Mesenchymal stem cell (in vitro differentiated cells and primary cell): ENCODE data around the gene CARD11.

Experiments
- DNase-seq: peaks from one replicate; pipeline ENCODE4 v3.0.0-alpha.2; 2013
- H2AFZ ChIP-seq: one replicate; pipeline ENCODE4 v1.6.1; 2013; ENCODE audit warnings: low read depth, mild to moderate bottlenecking, control low read depth, inconsistent platforms, low read length, moderate library complexity
- H2AK5ac ChIP-seq: 2 replicates; pipeline ENCODE4 v1.6.1; 2013; ENCODE audit warnings: low read length, moderate library complexity, mild to moderate bottlenecking, inconsistent platforms; ENCODE audit not compliant: severe bottlenecking
- H2BK120ac ChIP-seq: one replicate; pipeline ENCODE4 v1.6.1; 2013; ENCODE audit warnings: low read depth, mild to moderate bottlenecking, inconsistent platforms, low read length, moderate library complexity
- H2BK12ac ChIP-seq, 2 experiments: one replicate each; pipeline ENCODE4 v1.6.1; 2013; ENCODE audit warnings: inconsistent platforms in 2 of 2, low read length in 2 of 2, mild to moderate bottlenecking in 2 of 2, moderate library complexity in 2 of 2, control low read depth in 1 of 2
- H2BK15ac ChIP-seq: one replicate; pipeline ENCODE4 v1.6.1; 2013; ENCODE audit warnings: mild to moderate bottlenecking, low read depth, inconsistent platforms; ENCODE audit not compliant: poor library complexity, severe bottlenecking
- H2BK5ac ChIP-seq: 2 replicates; pipeline ENCODE4 v1.6.1; 2013; ENCODE audit warnings: low read depth, mild to moderate bottlenecking, low read length, control low read depth, inconsistent platforms; ENCODE audit not compliant: poor library complexity, severe bottlenecking
- H3K14ac ChIP-seq, 2 experiments: one replicate each; pipeline ENCODE4 v1.6.1; 2013; ENCODE audit warnings: inconsistent platforms in 2 of 2, low read length in 2 of 2, control low read depth in 1 of 2, mild to moderate bottlenecking in 1 of 2, moderate library complexity in 1 of 2
- H3K18ac ChIP-seq, 2 experiments: one replicate each; pipeline ENCODE4 v1.6.1; 2013; ENCODE audit warnings: inconsistent platforms in 2 of 2, low read length in 2 of 2, control low read depth in 1 of 2, low read depth in 1 of 2, mild to moderate bottlenecking in 1 of 2
- H3K23ac ChIP-seq, 2 experiments: one replicate each; pipeline ENCODE4 v1.6.1; 2013; ENCODE audit warnings: inconsistent platforms in 2 of 2, low read length in 2 of 2, mild to moderate bottlenecking in 2 of 2, moderate library complexity in 2 of 2, control low read depth in 1 of 2
- H3K27ac ChIP-seq: 2 replicates; pipeline ENCODE4 v1.5.1; 2013; ENCODE audit warnings: mild to moderate bottlenecking, moderate library complexity, low read length, control low read depth, inconsistent platforms; ENCODE audit not compliant: poor library complexity, severe bottlenecking
- H3K27me3 ChIP-seq, 2 experiments: 2 replicates each; pipeline versions ENCODE4 v1.6.1 to v1.7.0; 2013; ENCODE audit warnings: low read length in 2 of 2, mild to moderate bottlenecking in 2 of 2, moderate library complexity in 2 of 2, control low read depth in 1 of 2, inconsistent platforms in 1 of 2; ENCODE audit not compliant: control insufficient read depth in 1 of 2, insufficient read depth in 1 of 2
- H3K36me3 ChIP-seq, 2 experiments: 2 replicates each; pipeline versions ENCODE4 v1.6.1 to v1.7.0; 2013; ENCODE audit warnings: low read length in 2 of 2, control low read depth in 1 of 2, inconsistent platforms in 1 of 2, low read depth in 1 of 2, mild to moderate bottlenecking in 1 of 2; ENCODE audit not compliant: insufficient read depth in 2 of 2, control insufficient read depth in 1 of 2
- H3K4ac ChIP-seq, 2 experiments: one replicate each; pipeline ENCODE4 v1.6.1; 2013; ENCODE audit warnings: inconsistent platforms in 2 of 2, low read length in 2 of 2, mild to moderate bottlenecking in 2 of 2, moderate library complexity in 2 of 2, control low read depth in 1 of 2, low read depth in 1 of 2
- H3K4me1 ChIP-seq: 2 replicates; pipeline ENCODE4 v1.6.1; 2013; ENCODE audit warnings: low read depth, low read length, control low read depth; ENCODE audit not compliant: control insufficient read depth, insufficient read depth
- H3K4me2 ChIP-seq: 2 replicates; pipeline ENCODE4 v1.6.1; 2013; ENCODE audit warnings: low read length, mild to moderate bottlenecking, inconsistent platforms; ENCODE audit not compliant: poor library complexity, severe bottlenecking
- H3K4me3 ChIP-seq, 2 experiments: 2 replicates each; pipeline versions ENCODE4 v1.5.1 to v1.7.0; 2013; ENCODE audit warnings: low read length in 2 of 2, mild to moderate bottlenecking in 2 of 2, control low read depth in 1 of 2, low read depth in 1 of 2; ENCODE audit not compliant: insufficient read depth in 1 of 2
- H3K79me1 ChIP-seq: replicated peaks from 2 replicates; pipeline ENCODE4 v1.6.1; 2013; ENCODE audit warnings: mild to moderate bottlenecking, control low read depth, low read length, inconsistent platforms; ENCODE audit not compliant: poor library complexity, severe bottlenecking
- H3K9ac ChIP-seq: 2 replicates; pipeline ENCODE4 v1.7.0; 2013; ENCODE audit warnings: mild to moderate bottlenecking, low read length, moderate library complexity
- H3K9me3 ChIP-seq: 2 replicates; pipeline ENCODE4 v1.7.0; 2013; ENCODE audit warnings: mild to moderate bottlenecking, low read length; ENCODE audit not compliant: control insufficient read depth
- H4K8ac ChIP-seq: one replicate; pipeline ENCODE4 v1.6.1; 2013; ENCODE audit warnings: inconsistent platforms, mild to moderate bottlenecking, low read length, moderate library complexity
- H4K91ac ChIP-seq: one replicate; pipeline ENCODE4 v1.6.1; 2013; ENCODE audit warnings: mild to moderate bottlenecking, low read length, inconsistent platforms
- WGBS: methylation state at CpG from one replicate; pipeline ENCODE4 v1.1.7; 2013; ENCODE audit warnings: mixed read lengths; 5-methylcytosine and 5-hydroxymethylcytosine counted together

Gene CARD11

DNA sequence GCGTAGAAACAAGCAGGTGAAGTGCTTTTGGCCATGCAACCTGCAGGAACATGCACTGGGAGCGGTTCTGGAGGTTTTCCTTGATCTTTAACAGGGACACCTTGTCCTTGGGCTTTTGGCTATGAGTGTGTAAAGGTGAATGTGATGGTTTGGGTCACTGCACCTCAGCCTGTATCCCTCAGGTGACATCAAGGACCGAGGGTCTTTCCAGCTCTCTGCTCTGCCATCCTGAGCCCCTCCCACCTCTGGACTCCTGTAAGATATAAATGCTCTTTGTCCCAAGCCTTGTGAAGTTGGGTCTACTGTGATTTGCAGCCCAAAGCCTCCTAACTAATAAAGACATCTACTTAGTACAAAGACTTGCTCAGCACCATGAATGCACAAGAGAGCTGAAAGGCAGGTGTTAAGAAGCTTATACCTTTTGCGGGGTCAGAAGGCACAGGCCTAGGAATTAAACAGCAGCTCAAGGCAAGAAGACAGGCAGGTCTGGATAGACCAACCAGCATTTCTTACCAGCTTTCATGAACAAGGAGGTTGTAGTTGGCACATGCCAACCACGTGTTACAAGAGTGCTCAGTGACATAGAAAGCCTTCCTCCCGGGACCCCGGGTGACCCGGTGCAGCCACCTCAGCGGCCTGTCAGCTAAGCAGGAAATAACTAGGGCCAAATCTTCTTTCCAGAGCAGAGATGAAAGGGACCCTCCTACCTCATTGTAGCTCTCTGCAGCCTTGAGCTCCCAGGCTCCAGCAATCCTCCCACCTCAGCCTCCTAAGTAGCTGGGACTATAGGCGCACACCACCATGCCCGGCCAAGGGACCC is 89.9 kb downstream of the CARD11 start:
- Histone ChIP-seq H2BK15ac (no peak overlapping the region), H4K8ac (no peak overlapping the region), H2BK5ac (no peak overlapping the region), H4K91ac (no peak overlapping the region), H3K18ac (no peak overlapping the region), H3K4me2 (no peak overlapping the region), H2BK12ac (no peak overlapping the region), H3K79me1 (no peaks in the 10 kb centered on the region), H3K14ac (no peak overlapping the region), H3K27ac (no peak overlapping the region), H3K4me3 (no peak overlapping the region), H3K27me3 (peaks cover 0 to 8% of the 10 kb centered on the region in 2 experiments), H2AFZ (no peak overlapping the region), H3K9me3 (peaks cover under 1% of the 10 kb centered on the region), H3K4me1 (peaks cover 7% of the 10 kb centered on the region), H2BK120ac (no peak overlapping the region), H3K9ac (no peak overlapping the region), H3K23ac (no peak overlapping the region), H2AK5ac (no peak overlapping the region), H3K4ac (no peak overlapping the region), H3K36me3 (no peaks in the 10 kb centered on the region)
- no peak for DNase-seq
- WGBS: 92% methylated on average over 11 of the region's 11 CpGs

GRCh38 chr7:2953099-2953498 is 90.6 kb downstream of the CARD11 start:
- Histone ChIP-seq H3K4ac (no peak overlapping the region), H3K4me2 (no peak overlapping the region), H3K18ac (no peak overlapping the region), H2BK12ac (no peak overlapping the region), H2BK5ac (no peak overlapping the region), H3K4me1 (peaks cover 7% of the 10 kb centered on the region), H3K9me3 (peaks cover 6% of the 10 kb centered on the region), H3K79me1 (no peaks in the 10 kb centered on the region), H3K27me3 (peaks cover 0 to 10% of the 10 kb centered on the region in 2 experiments), H3K23ac (no peak overlapping the region), H2AFZ (no peak overlapping the region), H2BK120ac (no peak overlapping the region), H3K4me3 (no peak overlapping the region), H4K91ac (no peak overlapping the region), H4K8ac (no peak overlapping the region), H3K9ac (no peak overlapping the region), H3K14ac (no peak overlapping the region), H2AK5ac (no peak overlapping the region), H3K27ac (no peak overlapping the region), H3K36me3 (no peaks in the 10 kb centered on the region), H2BK15ac (no peak overlapping the region)
- WGBS: 86% methylated on average over 5 of the region's 5 CpGs
- no peak for DNase-seq

GRCh38 chr7:2952316-2952715 is 91.4 kb downstream of the CARD11 start:
- 100% methylated on average over 1 of the region's 4 CpGs for WGBS
- Histone ChIP-seq H2BK5ac (no peak overlapping the region), H3K4me1 (peaks cover 7% of the 10 kb centered on the region), H3K9ac (no peak overlapping the region), H2BK12ac (no peak overlapping the region), H3K4me2 (no peak overlapping the region), H2AK5ac (no peak overlapping the region), H3K9me3 (peaks cover 6% of the 10 kb centered on the region), H2AFZ (no peak overlapping the region), H2BK15ac (no peak overlapping the region), H3K23ac (no peak overlapping the region), H4K91ac (peak overlapping the region; percentile 19), H3K4me3 (no peak overlapping the region), H4K8ac (no peak overlapping the region), H3K27me3 (peaks cover 0 to 10% of the 10 kb centered on the region in 2 experiments), H3K4ac (no peak overlapping the region), H3K79me1 (no peaks in the 10 kb centered on the region), H3K36me3 (no peaks in the 10 kb centered on the region), H3K18ac (no peak overlapping the region), H3K14ac (peak overlapping the region in 1 of 2 experiments; percentile 36), H3K27ac (no peak overlapping the region), H2BK120ac (no peak overlapping the region)
- no peak for DNase-seq

- no peak for DNase-seq
- H3K9ac ChIP-seq: no peak overlapping the region
- no peak overlapping the region for H3K23ac ChIP-seq
- no peaks in the 10 kb centered on the region for H3K79me1 ChIP-seq
- no peak overlapping the region for H4K91ac ChIP-seq
- no peaks in the 10 kb centered on the region for H3K36me3 ChIP-seq
- H2AFZ ChIP-seq: no peak overlapping the region
- no peak overlapping the region for H3K4me3 ChIP-seq
- H3K9me3 ChIP-seq: peaks cover 6% of the 10 kb centered on the region
- no peak overlapping the region for H2BK120ac ChIP-seq
- H3K4ac ChIP-seq: no peak overlapping the region
- H3K14ac ChIP-seq: no peak overlapping the region
- peaks cover 3% of the 10 kb centered on the region for H3K4me1 ChIP-seq
- no peak overlapping the region for H3K4me2 ChIP-seq
- peaks cover 0 to 10% of the 10 kb centered on the region in 2 experiments for H3K27me3 ChIP-seq
- no peak overlapping the region for H2BK15ac ChIP-seq
- no peak overlapping the region for H3K18ac ChIP-seq
- H3K27ac ChIP-seq: no peak overlapping the region
- no peak overlapping the region for H2BK12ac ChIP-seq
- H2BK5ac ChIP-seq: no peak overlapping the region
- H2AK5ac ChIP-seq: no peak overlapping the region
- H4K8ac ChIP-seq: no peak overlapping the region
Observed at GRCh38 chr7:2950578-2950977, 93.1 kb downstream of the CARD11 start.
